Measurements from ENCODE around the gene CD36. TPM values are rescaled to one million over a fixed set of nuclear protein-coding genes. Genes with fewer than 3 reads are reported as not detected.

The CD36 gene
- total and polyA plus RNA-seq, 10 of the 15 experiments (the other 5 are each of a cell fraction or from before 2014, with no cell fraction given): 0.20 to 283 (median 172) TPM

DNA sequence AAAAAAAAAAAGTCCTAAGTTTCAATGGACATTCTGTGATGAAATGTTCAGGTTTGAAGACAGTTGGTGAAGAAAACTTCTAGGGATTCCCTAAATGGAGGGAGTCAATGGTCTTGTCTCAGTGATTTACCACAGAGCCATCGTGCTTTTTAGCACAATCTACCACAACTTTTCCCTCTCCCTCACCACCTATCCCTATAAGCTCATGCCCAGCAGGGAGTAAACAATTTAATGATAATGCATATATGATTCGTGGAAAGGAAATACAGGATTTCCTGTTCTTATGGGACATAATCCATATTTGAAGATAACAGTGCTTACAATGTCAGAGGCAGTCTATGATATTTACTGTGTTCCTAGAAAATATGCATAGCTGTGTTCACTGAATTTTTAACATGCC lies 38.4 kb upstream of the CD36 start:
- intact Hi-C loops (cut with micrococcal nuclease; ENCODE audit: unreplicated experiment): no loop called here
- RAD21 ChIA-PET (ENCODE audit: unreplicated experiment): no interaction called here
- CTCF ChIA-PET: no interaction called here
- no peaks in the 10 kb centered on the region for H3K36me3 ChIP-seq (ENCODE audit: control insufficient read depth in 2 of 2, insufficient read depth in 2 of 2, low read length in 1 of 2)
- SMC1A ChIA-PET (ENCODE audit: uncharacterized antibody, unreplicated experiment): no interaction called here
- DNase-seq (ENCODE audit: low read depth, low spot score): no peak
- H3K9ac ChIP-seq (ENCODE audit: control insufficient read depth, insufficient read depth, low read length): no peak overlapping the region
- H4K20me1 ChIP-seq (ENCODE audit: control insufficient read depth, insufficient read depth): no peaks in the 10 kb centered on the region
- H3K4me1 ChIP-seq (ENCODE audit: control insufficient read depth, insufficient read depth, low read length): no peaks in the 10 kb centered on the region
- H3K4me3 ChIP-seq: no peak overlapping the region
- in situ Hi-C loops (cut with MboI): no loop called here
- no peak overlapping the region for H3K4me2 ChIP-seq (ENCODE audit: control insufficient read depth, insufficient read depth)
- POLR2A ChIA-PET: no interaction called here
- H3K79me2 ChIP-seq (ENCODE audit: control insufficient read depth, insufficient read depth, low read length): no peaks in the 10 kb centered on the region
- no peak for ATAC-seq
- FAIRE-seq: no peak
- H3K27ac ChIP-seq (ENCODE audit: control insufficient read depth, insufficient read depth): no peak overlapping the region
- H3K9me3 ChIP-seq (replicated peaks; ENCODE audit: control insufficient read depth, insufficient read depth, low read length): no peaks in the 10 kb centered on the region
- WGBS (ENCODE audit: insufficient coverage, insufficient replicate concordance, low lambda C conversion rate, missing lambda C conversion rate): 0% methylated on average over 2 of the region's 2 CpGs
- no peak for TF ChIP-seq HDAC2 (IDR thresholded peaks at IDR 0.05)
- TF ChIP-seq RCOR1 (conservative IDR thresholded peaks at IDR 0.05; ENCODE audit: low read depth, low read length): no peak
- no peak for TF ChIP-seq EP300 (IDR thresholded peaks at IDR 0.05; ENCODE audit: borderline replicate concordance in 1 of 2, control insufficient read depth in 1 of 2, low read depth in 2 of 2, low read length in 2 of 2)
- no peak for TF ChIP-seq ZSCAN29 (IDR thresholded peaks at IDR 0.05)
- TF ChIP-seq ASH2L (IDR thresholded peaks at IDR 0.05; ENCODE audit: borderline replicate concordance, low read depth): no peak
- TF ChIP-seq BMI1 (IDR thresholded peaks at IDR 0.05; ENCODE audit: borderline replicate concordance): no peak
- TF ChIP-seq, protein P1, sequence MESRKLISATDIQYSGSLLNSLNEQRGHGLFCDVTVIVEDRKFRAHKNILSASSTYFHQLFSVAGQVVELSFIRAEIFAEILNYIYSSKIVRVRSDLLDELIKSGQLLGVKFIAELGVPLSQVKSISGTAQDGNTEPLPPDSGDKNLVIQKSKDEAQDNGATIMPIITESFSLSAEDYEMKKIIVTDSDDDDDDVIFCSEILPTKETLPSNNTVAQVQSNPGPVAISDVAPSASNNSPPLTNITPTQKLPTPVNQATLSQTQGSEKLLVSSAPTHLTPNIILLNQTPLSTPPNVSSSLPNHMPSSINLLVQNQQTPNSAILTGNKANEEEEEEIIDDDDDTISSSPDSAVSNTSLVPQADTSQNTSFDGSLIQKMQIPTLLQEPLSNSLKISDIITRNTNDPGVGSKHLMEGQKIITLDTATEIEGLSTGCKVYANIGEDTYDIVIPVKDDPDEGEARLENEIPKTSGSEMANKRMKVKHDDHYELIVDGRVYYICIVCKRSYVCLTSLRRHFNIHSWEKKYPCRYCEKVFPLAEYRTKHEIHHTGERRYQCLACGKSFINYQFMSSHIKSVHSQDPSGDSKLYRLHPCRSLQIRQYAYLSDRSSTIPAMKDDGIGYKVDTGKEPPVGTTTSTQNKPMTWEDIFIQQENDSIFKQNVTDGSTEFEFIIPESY (IDR thresholded peaks at IDR 0.05): no peak
- H3K27me3 ChIP-seq (replicated peaks in 1 of 2; ENCODE audit: control insufficient read depth in 2 of 2, insufficient read depth in 2 of 2, low read length in 1 of 2): no peaks in the 10 kb centered on the region
- BruUV-seq (replicated peaks): no TSS peak
- H2AFZ ChIP-seq (ENCODE audit: control insufficient read depth, low read depth, low read length): no peak overlapping the region
